Measurements from ENCODE around the gene ZXDA.
"Not testable (repeated sequence)": the region's sequence is repeated elsewhere in the genome, so short reads cannot be mapped to it uniquely, and the experiment has no call there.

Gene ZXDA

GRCh38 chrX:57910287-57910912 is at the start of gene ZXDA:
Gene ZXDA, minus strand, starts transcription at chrX:57910458. Its CDS starts 38 bp downstream, at chrX:57910420.
- DNase-seq (ENCODE audit: low spot score): not testable (repeated sequence)

- no peak for DNase-seq (ENCODE audit: low spot score)
Measured at GRCh38 chrX:57952320-57952678, 42.0 kb upstream of the ZXDA start.

GRCh38 chrX:57951666-57952319 is 41.5 kb upstream of the ZXDA start:
- no peak for DNase-seq (ENCODE audit: low spot score)

- no peak for DNase-seq (ENCODE audit: low spot score)
Measured at GRCh38 chrX:57933321-57933720, 23.1 kb upstream of the ZXDA start.

GRCh38 chrX:57932266-57932665 is 22.0 kb upstream of the ZXDA start:
- no peak for DNase-seq (ENCODE audit: low spot score)

GRCh38 chrX:57930051-57930450 is 19.8 kb upstream of the ZXDA start:
- no peak for DNase-seq (ENCODE audit: low spot score)

GRCh38 chrX:57929373-57929772 is 19.1 kb upstream of the ZXDA start:
- DNase-seq (ENCODE audit: low spot score): no peak

GRCh38 chrX:57925806-57926205 is 15.5 kb upstream of the ZXDA start:
- no peak for DNase-seq (ENCODE audit: low spot score)

- no peak for DNase-seq (ENCODE audit: low spot score)
Measured at GRCh38 chrX:57918750-57919436, 8.6 kb upstream of the ZXDA start.

GRCh38 chrX:57915680-57916079 is 5.4 kb upstream of the ZXDA start:
- no peak for DNase-seq (ENCODE audit: low spot score)

GRCh38 chrX:57909595-57910286 is 517 bp downstream of the ZXDA start:
- DNase-seq (ENCODE audit: low spot score): not testable (repeated sequence)

GRCh38 chrX:57908972-57909594 is 1.2 kb downstream of the ZXDA start:
- DNase-seq (ENCODE audit: low spot score): not testable (repeated sequence)

- DNase-seq (ENCODE audit: low spot score): no peak
Measured at GRCh38 chrX:57906790-57907189, 3.5 kb downstream of the ZXDA start.

GRCh38 chrX:57905141-57905540 is 5.1 kb downstream of the ZXDA start:
- no peak for DNase-seq (ENCODE audit: low spot score)

- DNase-seq (ENCODE audit: low spot score): no peak
Measured at GRCh38 chrX:57904176-57904880, 5.9 kb downstream of the ZXDA start.

- DNase-seq (ENCODE audit: low spot score): no peak
Measured at GRCh38 chrX:57902633-57903032, 7.6 kb downstream of the ZXDA start.

- no peak for DNase-seq (ENCODE audit: low spot score)
Measured at GRCh38 chrX:57901466-57901865, 8.8 kb downstream of the ZXDA start.

- peak; percentile 58 for DNase-seq (ENCODE audit: low spot score)
Measured at GRCh38 chrX:57900975-57901374, 9.3 kb downstream of the ZXDA start.

GRCh38 chrX:57899906-57900305 is 10.4 kb downstream of the ZXDA start:
- no peak for DNase-seq (ENCODE audit: low spot score)

GRCh38 chrX:57899064-57899463 is 11.2 kb downstream of the ZXDA start:
- no peak for DNase-seq (ENCODE audit: low spot score)

GRCh38 chrX:57871463-57871862 is 38.8 kb downstream of the ZXDA start:
- DNase-seq (ENCODE audit: low spot score): no peak

All from putamen (tissue), 1 donor.